Psoas muscle (tissue), 8 donors: ENCODE data around the gene PHC2. TPM values are rescaled to one million over a fixed set of nuclear protein-coding genes. Genes with fewer than 3 reads are reported as not detected.

Source experiments
- ATAC-seq, 4 donors: fragments of 200-7000 bp; cut with Tn5 transposase; one replicate each; pipeline ENCODE4 v1.9.1; 2020; ENCODE audit warnings: moderate library complexity in 3 of 4, mild to moderate bottlenecking in 2 of 4
- DNase-seq, 2 donors: peaks; one replicate each; pipeline ENCODE4 v3.0.0-alpha.2; 2020
- H3K27ac ChIP-seq: fragments of 200-600 bp; one replicate; pipeline ENCODE4 v1.8.0; 2022
- H3K27me3 ChIP-seq, 3 donors: fragments of 200-600 bp in 1 of 3; one replicate each; pipeline versions ENCODE4 v1.6.1 to v1.8.0; 2013 to 2022; ENCODE audit warnings: low read length in 2 of 3, mild to moderate bottlenecking in 2 of 3, moderate library complexity in 1 of 3; ENCODE audit not compliant: insufficient read depth in 3 of 3
- H3K36me3 ChIP-seq, 2 donors: fragments of 200-600 bp in 1 of 2; one replicate each; pipeline versions ENCODE4 v1.6.1 to v1.8.0; 2013 to 2022; ENCODE audit warnings: low read depth in 1 of 2, mild to moderate bottlenecking in 1 of 2, moderate library complexity in 1 of 2; ENCODE audit not compliant: insufficient read depth in 1 of 2
- H3K4me1 ChIP-seq: fragments of 200-600 bp; one replicate; pipeline ENCODE4 v1.8.0; 2022
- H3K4me3 ChIP-seq: fragments of 200-600 bp; one replicate; pipeline ENCODE4 v1.8.0; 2022; ENCODE audit warnings: mild to moderate bottlenecking
- H3K9me3 ChIP-seq: fragments of 200-600 bp; one replicate; pipeline ENCODE4 v1.8.0; 2022
- CTCF ChIP-seq: fragments of 200-600 bp; IDR thresholded peaks from one replicate; pipeline ENCODE4 v1.8.0; 2022; ENCODE audit warnings: antibody characterized with exemption
- WGBS, 3 donors: extraction: QIAGEN DNeasy Blood & Tissue Kit; methylation state at CpG; one replicate each; pipeline versions ENCODE4 v1.1.6 to v1.1.7; 2013; 5-methylcytosine and 5-hydroxymethylcytosine counted together
- intact Hi-C, 2 donors: fragments of 100-400 bp; cut with DNase I; formaldehyde crosslinking; loops; one replicate each; pipeline versions ENCODE4 v1.11.0 to v1.14.2; 2022
- polyA plus RNA-seq, 3 donors: library from polyadenylated mRNA; stranded (reverse); fragments of 200-250 nt; gene quantifications; one replicate each; pipeline ENCODE4 v1.2.3, GENCODE V29; 2013
- total RNA-seq, 4 donors: library from RNA; stranded (reverse); fragmentation: NEBNext Ultra II Directional in 2 of 4; extraction: Animal tissue kit (Norgen Biotek cat#: 25700) in 2 of 4; gene quantifications; one replicate each; pipeline versions ENCODE4 v1.2.1 to v1.2.4, GENCODE V29; 2021 to 2023
- donor health status: healthy with polysubstance abuse.
- donor health status: DM: no; HTN: no; CAD: no; lungs with moderate emphysema.
- donor health status: Bipolar disorder and iron deficiency.
- donor health status: healthy.
- donor health status: DM: yes; HTN: yes; CAD: no.
- donor health status: DM: no; HTN: no; CAD: no.
- donor health status: DM: no; HTN: no; CAD: no.
- donor health status: DM: yes; HTN: yes; CAD: no.

PHC2 gene
- total and polyA plus RNA-seq, 7 donors, result 74.1 to 427 (median 338) TPM

GRCh38 chr1:33306653-33307493 is 124.0 kb downstream of the PHC2 start:
- peaks cover 4% of the 10 kb centered on the region for H3K4me1 ChIP-seq
- no peaks in the 10 kb centered on the region for H3K36me3 ChIP-seq
- H3K4me3 ChIP-seq, result peak overlapping the region; percentile 48
- no peaks in the 10 kb centered on the region for H3K9me3 ChIP-seq
- H3K27ac ChIP-seq, result no peak overlapping the region
- intact Hi-C loops, result no loop called here
- ATAC-seq (peak in 3 of 4 donors; percentile 40 to 75 (median 60)), DNase-seq (peak; percentile 50 to 74)
- TF ChIP-seq CTCF, result no peak
- H3K27me3 ChIP-seq, result peaks cover 0 to 4% (median 3%) of the 10 kb centered on the region in 3 donors
- 11 to 18% (median 16%) methylated on average over 76 to 113 of the region's 113 CpGs for WGBS, 3 donors

GRCh38 chr1:33305816-33306652 is 124.9 kb downstream of the PHC2 start:
- WGBS, 3 donors, result 66 to 68% (median 68%) methylated on average over 20 of the region's 20 CpGs
- H3K4me3 ChIP-seq, result peak overlapping the region; percentile 48

GRCh38 chr1:33305016-33305415 is 125.9 kb downstream of the PHC2 start:
- peaks cover 4% of the 10 kb centered on the region for H3K4me1 ChIP-seq
- H3K9me3 ChIP-seq, result no peaks in the 10 kb centered on the region
- peaks cover 0 to 4% (median 3%) of the 10 kb centered on the region in 3 donors for H3K27me3 ChIP-seq
- intact Hi-C loops, result no loop called here
- no peak for TF ChIP-seq CTCF
- no peak overlapping the region for H3K27ac ChIP-seq
- no peak for DNase-seq
- H3K4me3 ChIP-seq, result no peak overlapping the region
- ATAC-seq, result no peak
- H3K36me3 ChIP-seq, result no peaks in the 10 kb centered on the region
- 89 to 92% (median 90%) methylated on average over 5 of the region's 5 CpGs for WGBS, 3 donors

More at GRCh38 chr1:33305816-33306652, 124.9 kb downstream of the PHC2 start:
- intact Hi-C loops, result no loop called here
- DNase-seq (no peak), ATAC-seq (peak in 1 of 4 donors; percentile 9)
- TF ChIP-seq CTCF, result no peak
- H3K4me1 ChIP-seq, result peaks cover 4% of the 10 kb centered on the region
- H3K9me3 ChIP-seq, result no peaks in the 10 kb centered on the region
- H3K27ac ChIP-seq, result no peak overlapping the region
- H3K27me3 ChIP-seq, result peaks cover 0 to 4% (median 3%) of the 10 kb centered on the region in 3 donors
- no peaks in the 10 kb centered on the region for H3K36me3 ChIP-seq

GRCh38 chr1:33302325-33302724 is 128.6 kb downstream of the PHC2 start:
- intact Hi-C loops, result no loop called here
- Histone ChIP-seq H3K9me3 (no peaks in the 10 kb centered on the region), H3K4me3 (no peak overlapping the region), H3K4me1 (peaks cover 4% of the 10 kb centered on the region), H3K27me3 (peaks cover 0 to 4% (median 3%) of the 10 kb centered on the region in 3 donors), H3K27ac (no peak overlapping the region), H3K36me3 (peaks cover 0 to 18% of the 10 kb centered on the region in 2 donors)
- TF ChIP-seq CTCF, result no peak
- DNase-seq (no peak), ATAC-seq (no peak)
- 86 to 100% (median 92%) methylated on average over 1 of the region's 1 CpG for WGBS, 3 donors
